HG03139 (cell line): ENCODE results near the gene PTPRE.

ENCODE experiments used
- ATAC-seq: cut with Tn5 transposase; IDR thresholded peaks from one replicate; pipeline ENCODE4 v1.9.1; 2021; ENCODE audit not compliant: unreplicated experiment

Gene PTPRE

GRCh38 chr10:127947211-127947610 lies 40.3 kb downstream of the PTPRE start:
- no peak for ATAC-seq

GRCh38 chr10:127948791-127949190 lies 41.9 kb downstream of the PTPRE start:
- no peak for ATAC-seq

GRCh38 chr10:127949831-127950230 lies 42.9 kb downstream of the PTPRE start:
- ATAC-seq: no peak

- ATAC-seq: no peak
These were observed 45.1 kb downstream of the PTPRE start for GRCh38 chr10:127951861-127952574.

GRCh38 chr10:127952575-127952869 lies 45.6 kb downstream of the PTPRE start:
- no peak for ATAC-seq

GRCh38 chr10:127952918-127953317 lies 46.0 kb downstream of the PTPRE start:
- ATAC-seq: no peak

- no peak for ATAC-seq
These were observed 47.0 kb downstream of the PTPRE start for GRCh38 chr10:127953876-127954275.

GRCh38 chr10:127959428-127959827 lies 52.5 kb downstream of the PTPRE start:
- ATAC-seq: no peak

- no peak for ATAC-seq
These were observed 54.2 kb downstream of the PTPRE start for GRCh38 chr10:127961071-127961470.

GRCh38 chr10:127962205-127962604 lies 55.3 kb downstream of the PTPRE start:
- no peak for ATAC-seq

GRCh38 chr10:127963136-127963535 lies 56.2 kb downstream of the PTPRE start:
- ATAC-seq: no peak

GRCh38 chr10:127964621-127965020 lies 57.7 kb downstream of the PTPRE start:
- ATAC-seq: no peak

GRCh38 chr10:127966875-127967274 lies 60.0 kb downstream of the PTPRE start:
- ATAC-seq: no peak

- no peak for ATAC-seq
These were observed 61.1 kb downstream of the PTPRE start for GRCh38 chr10:127968027-127968441.

- ATAC-seq: no peak
These were observed 61.8 kb downstream of the PTPRE start for GRCh38 chr10:127968659-127969058.

- no peak for ATAC-seq
These were observed 64.4 kb downstream of the PTPRE start for GRCh38 chr10:127971101-127971946.

GRCh38 chr10:127971963-127972615 lies 65.2 kb downstream of the PTPRE start:
- no peak for ATAC-seq

GRCh38 chr10:127972751-127973357 lies 66.0 kb downstream of the PTPRE start:
- ATAC-seq: no peak

- no peak for ATAC-seq
These were observed 66.9 kb downstream of the PTPRE start for GRCh38 chr10:127973791-127974311.

- no peak for ATAC-seq
These were observed 68.0 kb downstream of the PTPRE start for GRCh38 chr10:127974911-127975310.

GRCh38 chr10:127976286-127976685 lies 69.4 kb downstream of the PTPRE start:
- ATAC-seq: no peak
